Spinal cord (tissue), 10 donors: Measurements from ENCODE around the gene NOL4L. TPM values are rescaled to one million over a fixed set of nuclear protein-coding genes. Genes with fewer than 3 reads are reported as not detected.

Experiments used
- DNase-seq, 6 donors: peaks; one replicate each; pipeline versions ENCODE4 v3.0.0 to v3.0.0-alpha.2; 2013 to 2015; ENCODE audit warnings: low spot score in 6 of 6, low read depth in 4 of 6
- H3K27ac ChIP-seq: one replicate; pipeline ENCODE4 v1.5.1; 2013; ENCODE audit warnings: low read depth, low read length, control low read depth
- H3K27me3 ChIP-seq: one replicate; pipeline ENCODE4 v1.6.1; 2013; ENCODE audit warnings: low read length; ENCODE audit not compliant: control insufficient read depth, insufficient read depth
- H3K36me3 ChIP-seq: one replicate; pipeline ENCODE4 v1.6.1; 2013; ENCODE audit warnings: low read length; ENCODE audit not compliant: control insufficient read depth, insufficient read depth
- H3K4me1 ChIP-seq: one replicate; pipeline ENCODE4 v1.6.1; 2013; ENCODE audit warnings: low read length; ENCODE audit not compliant: control insufficient read depth, insufficient read depth
- H3K4me3 ChIP-seq: one replicate; pipeline ENCODE4 v1.5.1; 2013; ENCODE audit warnings: low read depth, low read length, control low read depth
- H3K9me3 ChIP-seq: one replicate; pipeline ENCODE4 v1.6.1; 2013; ENCODE audit warnings: low read length; ENCODE audit not compliant: control insufficient read depth, insufficient read depth
- WGBS: methylation state at CpG from one replicate; pipeline ENCODE4 v1.1.5; 2013; ENCODE audit warnings: missing lambda C conversion rate; ENCODE audit not compliant: insufficient coverage; 5-methylcytosine and 5-hydroxymethylcytosine counted together
- polyA plus RNA-seq, 2 donors: library from polyadenylated mRNA; unstranded; fragments of 120-200 nt; gene quantifications; one replicate each; pipeline ENCODE4 v1.2.1, GENCODE V29; 2013; ENCODE audit not compliant: insufficient read length in 2 of 2
- total RNA-seq, 2 donors: library from RNA; depleted of rRNA in 1 of 2; stranded (reverse); fragments of 120-200 nt in 1 of 2; fragments of >200 nt in 1 of 2; gene quantifications; one replicate each; pipeline versions ENCODE4 v1.2.3 to v1.2.4, GENCODE V29; 2013 to 2014
- donor health status: healthy.

NOL4L gene
- total and polyA plus RNA-seq, 4 donors = 13.3 to 67.6 (median 44.5) TPM

GRCh38 chr20:32444474-32445220 is 140.5 kb downstream of the NOL4L start:
- DNase-seq = no peak
- Histone ChIP-seq H3K4me3 (no peak overlapping the region), H3K9me3 (no peaks in the 10 kb centered on the region), H3K27me3 (no peaks in the 10 kb centered on the region), H3K27ac (no peak overlapping the region), H3K4me1 (peaks cover 36% of the 10 kb centered on the region), H3K36me3 (peaks cover 51% of the 10 kb centered on the region)
- no CpG with 5 or more reads among the region's 7 CpGs for WGBS

- WGBS = 89% methylated on average over 3 of the region's 3 CpGs
- Histone ChIP-seq H3K27ac (no peak overlapping the region), H3K36me3 (peaks cover 47% of the 10 kb centered on the region), H3K27me3 (no peaks in the 10 kb centered on the region), H3K4me3 (no peak overlapping the region), H3K4me1 (peaks cover 34% of the 10 kb centered on the region), H3K9me3 (no peaks in the 10 kb centered on the region)
- DNase-seq = no peak
Measured at GRCh38 chr20:32443386-32443974, 141.7 kb downstream of the NOL4L start.

- Histone ChIP-seq H3K4me1 (peaks cover 27% of the 10 kb centered on the region), H3K4me3 (no peak overlapping the region), H3K27ac (no peak overlapping the region), H3K36me3 (peaks cover 44% of the 10 kb centered on the region), H3K27me3 (no peaks in the 10 kb centered on the region), H3K9me3 (no peaks in the 10 kb centered on the region)
- DNase-seq = no peak
- 54% methylated on average over 4 of the region's 10 CpGs for WGBS
Measured at GRCh38 chr20:32442630-32443373, 142.3 kb downstream of the NOL4L start.

- H3K36me3 ChIP-seq = peaks cover 44% of the 10 kb centered on the region
- no peaks in the 10 kb centered on the region for H3K27me3 ChIP-seq
- WGBS = 83% methylated on average over 3 of the region's 4 CpGs
- no peaks in the 10 kb centered on the region for H3K9me3 ChIP-seq
- no peak overlapping the region for H3K4me3 ChIP-seq
- peaks cover 26% of the 10 kb centered on the region for H3K4me1 ChIP-seq
- no peak overlapping the region for H3K27ac ChIP-seq
- DNase-seq = no peak
Measured at GRCh38 chr20:32441638-32442037, 143.5 kb downstream of the NOL4L start.

- H3K27ac ChIP-seq = no peak overlapping the region
- no CpG with 5 or more reads among the region's 4 CpGs for WGBS
- H3K36me3 ChIP-seq = peaks cover 44% of the 10 kb centered on the region
- no peak for DNase-seq
- no peak overlapping the region for H3K4me3 ChIP-seq
- H3K27me3 ChIP-seq = no peaks in the 10 kb centered on the region
- no peaks in the 10 kb centered on the region for H3K9me3 ChIP-seq
- peaks cover 16% of the 10 kb centered on the region for H3K4me1 ChIP-seq
Measured at GRCh38 chr20:32440758-32441078, 144.4 kb downstream of the NOL4L start.

- Histone ChIP-seq H3K4me3 (no peak overlapping the region), H3K36me3 (peaks cover 44% of the 10 kb centered on the region), H3K4me1 (peaks cover 12% of the 10 kb centered on the region), H3K9me3 (no peaks in the 10 kb centered on the region), H3K27ac (no peak overlapping the region), H3K27me3 (no peaks in the 10 kb centered on the region)
- WGBS = 70% methylated on average over 6 of the region's 6 CpGs
- peak in 1 of 6 donors; percentile 35 for DNase-seq
Measured at GRCh38 chr20:32440069-32440757, 144.9 kb downstream of the NOL4L start.

GRCh38 chr20:32439132-32439829 is 145.9 kb downstream of the NOL4L start:
- no peak overlapping the region for H3K27ac ChIP-seq

GRCh38 chr20:32438331-32438858 is 146.7 kb downstream of the NOL4L start:
- Histone ChIP-seq H3K4me3 (no peak overlapping the region), H3K36me3 (peaks cover 56% of the 10 kb centered on the region), H3K4me1 (peaks cover 12% of the 10 kb centered on the region), H3K9me3 (no peaks in the 10 kb centered on the region), H3K27me3 (no peaks in the 10 kb centered on the region), H3K27ac (no peak overlapping the region)
- WGBS = 93% methylated on average over 7 of the region's 8 CpGs
- no peak for DNase-seq

More at GRCh38 chr20:32439132-32439829, 145.9 kb downstream of the NOL4L start:
- H3K4me1 ChIP-seq = peaks cover 12% of the 10 kb centered on the region
- no peaks in the 10 kb centered on the region for H3K9me3 ChIP-seq
- no peaks in the 10 kb centered on the region for H3K27me3 ChIP-seq
- peaks cover 50% of the 10 kb centered on the region for H3K36me3 ChIP-seq
- 73% methylated on average over 7 of the region's 11 CpGs for WGBS
- no peak overlapping the region for H3K4me3 ChIP-seq
- DNase-seq = no peak
